ENCODE measurements around the gene SERPINA9. TPM values are rescaled to one million over a fixed set of nuclear protein-coding genes. Genes with fewer than 3 reads are reported as not detected.

SERPINA9 gene
- total RNA-seq, 2 donors from 2014 or later, result not detected

- H3K36me3 ChIP-seq, result no peaks in the 10 kb centered on the region
- TF ChIP-seq CTCF (IDR thresholded peaks at IDR 0.05), result no peak
- no peak for TF ChIP-seq POLR2A (IDR thresholded peaks at IDR 0.05)
- TF ChIP-seq POLR2AphosphoS5 (IDR thresholded peaks at IDR 0.05), result no peak
- H3K9me3 ChIP-seq, result no peaks in the 10 kb centered on the region
- H3K4me1 ChIP-seq (replicated peaks), result no peaks in the 10 kb centered on the region
- H3K27ac ChIP-seq, result no peak overlapping the region
- intact Hi-C loops (cut with DNase I), result no loop called here
- WGBS, result 63% methylated on average over 3 of the region's 3 CpGs
- H3K4me3 ChIP-seq, result no peak overlapping the region
- DNase-seq (ENCODE audit: low spot score), result no peak
- no peaks in the 10 kb centered on the region for H3K27me3 ChIP-seq (replicated peaks; ENCODE audit: insufficient read depth)
Observed at GRCh38 chr14:94451826-94452225, 24.2 kb downstream of the SERPINA9 start.

GRCh38 chr14:94451091-94451771 lies 24.8 kb downstream of the SERPINA9 start:
- 68% methylated on average over 8 of the region's 8 CpGs for WGBS
- TF ChIP-seq POLR2A (IDR thresholded peaks at IDR 0.05) (no peak), CTCF (IDR thresholded peaks at IDR 0.05) (no peak), POLR2AphosphoS5 (IDR thresholded peaks at IDR 0.05) (no peak)
- no peak overlapping the region for H3K27ac ChIP-seq
- H3K9me3 ChIP-seq, result no peaks in the 10 kb centered on the region
- intact Hi-C loops (cut with DNase I), result no loop called here
- no peak overlapping the region for H3K4me3 ChIP-seq
- no peaks in the 10 kb centered on the region for H3K36me3 ChIP-seq
- no peak for DNase-seq (ENCODE audit: low spot score)
- H3K4me1 ChIP-seq (replicated peaks), result no peaks in the 10 kb centered on the region
- no peaks in the 10 kb centered on the region for H3K27me3 ChIP-seq (replicated peaks; ENCODE audit: insufficient read depth)

- Histone ChIP-seq H3K27me3 (replicated peaks; ENCODE audit: insufficient read depth) (no peaks in the 10 kb centered on the region), H3K9me3 (no peaks in the 10 kb centered on the region), H3K27ac (no peak overlapping the region), H3K4me1 (replicated peaks) (no peaks in the 10 kb centered on the region), H3K4me3 (no peak overlapping the region), H3K36me3 (no peaks in the 10 kb centered on the region)
- intact Hi-C loops (cut with DNase I), result no loop called here
- WGBS, result 83% methylated on average over 3 of the region's 3 CpGs
- no peak for TF ChIP-seq POLR2A (IDR thresholded peaks at IDR 0.05)
- TF ChIP-seq CTCF (IDR thresholded peaks at IDR 0.05), result no peak
- TF ChIP-seq POLR2AphosphoS5 (IDR thresholded peaks at IDR 0.05), result no peak
- DNase-seq (ENCODE audit: low spot score), result no peak
Observed at GRCh38 chr14:94450722-94451090, 25.3 kb downstream of the SERPINA9 start.

- no peak for TF ChIP-seq POLR2AphosphoS5 (IDR thresholded peaks at IDR 0.05)
- no peak for TF ChIP-seq CTCF (IDR thresholded peaks at IDR 0.05)
- TF ChIP-seq POLR2A (IDR thresholded peaks at IDR 0.05), result no peak
- Histone ChIP-seq H3K27me3 (replicated peaks; ENCODE audit: insufficient read depth) (no peaks in the 10 kb centered on the region), H3K27ac (no peak overlapping the region), H3K9me3 (no peaks in the 10 kb centered on the region), H3K36me3 (no peaks in the 10 kb centered on the region), H3K4me1 (replicated peaks) (no peaks in the 10 kb centered on the region), H3K4me3 (no peak overlapping the region)
- 92% methylated on average over 6 of the region's 6 CpGs for WGBS
- no peak for DNase-seq (ENCODE audit: low spot score)
- intact Hi-C loops (cut with DNase I), result no loop called here
Observed at GRCh38 chr14:94449930-94450329, 26.1 kb downstream of the SERPINA9 start.

GRCh38 chr14:94448071-94448808 lies 27.8 kb downstream of the SERPINA9 start:
- TF ChIP-seq CTCF (IDR thresholded peaks at IDR 0.05) (no peak), POLR2A (IDR thresholded peaks at IDR 0.05) (no peak), POLR2AphosphoS5 (IDR thresholded peaks at IDR 0.05) (peak; percentile 94)
- H3K4me1 ChIP-seq (replicated peaks), result no peaks in the 10 kb centered on the region
- no peaks in the 10 kb centered on the region for H3K27me3 ChIP-seq (replicated peaks; ENCODE audit: insufficient read depth)
- 15% methylated on average over 14 of the region's 14 CpGs for WGBS
- H3K4me3 ChIP-seq, result no peak overlapping the region
- no peaks in the 10 kb centered on the region for H3K9me3 ChIP-seq
- H3K27ac ChIP-seq, result peak overlapping the region in 1 of 2 donors; percentile 45
- intact Hi-C loops (cut with DNase I), result no loop called here
- peak; percentile 90 for DNase-seq (ENCODE audit: low spot score)
- no peaks in the 10 kb centered on the region for H3K36me3 ChIP-seq
